Hepatocyte (in vitro differentiated cells): ENCODE data around the gene CYGB. TPM values are rescaled to one million over a fixed set of nuclear protein-coding genes. Genes with fewer than 3 reads are reported as not detected.

Source experiments
- DNase-seq: peaks from one replicate; pipeline ENCODE4 v3.0.0-alpha.2; 2016; ENCODE audit warnings: low spot score
- H2AFZ ChIP-seq: fragments of 200-600 bp; sonication (generic); 2 replicates; pipeline ENCODE4 v1.6.0; 2016; ENCODE audit warnings: antibody characterized with exemption, mild to moderate bottlenecking
- H3K27ac ChIP-seq: fragments of 200-600 bp; sonication (generic); 2 replicates; pipeline ENCODE4 v1.5.1; 2016; ENCODE audit warnings: mild to moderate bottlenecking
- H3K27me3 ChIP-seq: fragments of 200-600 bp; sonication (generic); 2 replicates; pipeline ENCODE4 v1.6.1; 2016
- H3K36me3 ChIP-seq: fragments of 200-600 bp; sonication (generic); replicated peaks from 2 replicates; pipeline ENCODE4 v1.5.1; 2016; ENCODE audit warnings: low read depth; ENCODE audit not compliant: insufficient read depth
- H3K4me1 ChIP-seq: fragments of 200-600 bp; sonication (generic); 2 replicates; pipeline ENCODE4 v1.5.1; 2016; ENCODE audit warnings: mild to moderate bottlenecking, moderate library complexity; ENCODE audit not compliant: insufficient read depth
- H3K4me2 ChIP-seq: fragments of 200-600 bp; sonication (generic); 2 replicates; pipeline ENCODE4 v1.6.0; 2016
- H3K4me3 ChIP-seq: fragments of 200-600 bp; sonication (generic); 2 replicates; pipeline ENCODE4 v1.5.1; 2016; ENCODE audit warnings: mild to moderate bottlenecking
- H3K79me2 ChIP-seq: fragments of 200-600 bp; sonication (generic); 2 replicates; pipeline ENCODE4 v1.6.0; 2017; ENCODE audit warnings: mild to moderate bottlenecking
- H3K9me2 ChIP-seq: fragments of 200-600 bp; sonication (generic); replicated peaks from 2 replicates; pipeline ENCODE4 v1.6.0; 2017; ENCODE audit warnings: mild to moderate bottlenecking; ENCODE audit not compliant: insufficient read depth
- H3K9me3 ChIP-seq: fragments of 200-600 bp; sonication (generic); 2 replicates; pipeline ENCODE4 v1.5.1; 2016; ENCODE audit warnings: low read depth, mild to moderate bottlenecking
- H4K20me1 ChIP-seq: fragments of 200-600 bp; sonication (generic); 2 replicates; pipeline ENCODE4 v1.6.0; 2016; ENCODE audit warnings: mild to moderate bottlenecking; ENCODE audit not compliant: insufficient read depth, poor library complexity, severe bottlenecking
- CTCF ChIP-seq: fragments of 200-600 bp; sonication (generic); IDR thresholded peaks from 2 replicates; pipeline ENCODE4 v1.5.1; 2016; ENCODE audit warnings: antibody characterized with exemption, mild to moderate bottlenecking; ENCODE audit not compliant: poor library complexity
- EZH2 ChIP-seq: fragments of 200-600 bp; sonication (generic); IDR thresholded peaks from 2 replicates; pipeline ENCODE4 v1.6.1; 2016; ENCODE audit warnings: antibody characterized with exemption, mild to moderate bottlenecking, borderline replicate concordance
- EZH2phosphoT487 ChIP-seq: fragments of 200-600 bp; sonication (generic); IDR thresholded peaks from one replicate; pipeline ENCODE4 v1.6.1; 2018; ENCODE audit warnings: antibody characterized with exemption, mild to moderate bottlenecking, low read depth, moderate library complexity; ENCODE audit not compliant: unreplicated experiment, severe bottlenecking
- WGBS: methylation state at CpG from one replicate; pipeline ENCODE4 v1.1.6; 2016; ENCODE audit warnings: low lambda C conversion rate; ENCODE audit errors: missing lambda C conversion rate; 5-methylcytosine and 5-hydroxymethylcytosine counted together
- polyA plus RNA-seq: library from polyadenylated mRNA; unstranded; fragments of >200 nt; fragmentation: Nextera tagmentation; extraction: Ambion mirVana; gene quantifications from 2 replicates; pipeline ENCODE4 v1.2.1, GENCODE V29; 2016
- total RNA-seq: library from RNA; depleted of rRNA; stranded (reverse); fragments of >200 nt; gene quantifications from 2 replicates; pipeline ENCODE4 v1.2.3, GENCODE V29; 2014

CYGB gene
- total and polyA plus RNA-seq, 2 experiments from 2014 or later: 7.8 to 13.8 TPM

DNA sequence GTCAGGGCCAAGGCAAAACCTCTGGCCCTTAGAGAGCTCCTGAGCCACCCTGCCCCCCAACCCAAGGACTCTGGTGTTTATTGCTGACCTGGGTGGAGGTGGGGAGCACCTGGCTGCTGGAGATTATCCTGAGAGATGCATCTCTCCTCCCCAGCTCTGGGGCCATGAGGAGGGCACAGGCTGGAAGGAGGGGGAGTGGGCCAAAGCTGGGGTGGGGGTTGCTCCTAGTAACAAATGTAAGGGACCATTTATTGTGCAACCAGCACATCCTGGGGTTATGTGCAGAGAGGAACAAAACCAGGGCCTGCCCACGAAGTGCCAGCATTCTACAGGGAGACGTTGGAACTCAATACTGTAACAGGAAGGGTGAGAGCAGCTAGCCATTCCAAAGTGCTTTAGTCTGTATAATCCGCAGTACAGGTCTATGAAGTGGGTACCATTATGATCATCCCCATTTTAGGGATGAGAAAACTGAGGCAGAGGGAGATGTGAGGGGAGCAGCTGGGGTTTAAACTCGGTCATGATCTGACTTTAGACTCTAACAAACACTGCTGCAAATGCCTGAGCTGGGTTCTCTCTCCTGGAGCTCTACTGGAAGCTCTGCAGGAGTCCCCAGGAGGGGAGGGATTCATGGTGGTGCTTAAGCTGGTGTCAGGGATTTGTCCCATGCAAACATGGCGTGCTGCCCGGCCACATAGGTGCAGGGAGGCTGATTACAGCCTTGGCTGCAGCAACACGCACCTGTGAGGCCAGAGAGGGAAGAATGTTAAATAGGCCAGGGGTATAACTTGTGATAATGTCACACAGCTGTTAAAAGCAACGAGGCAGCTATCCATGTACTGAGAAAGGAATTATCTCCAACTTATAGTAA lies 34.9 kb downstream of the CYGB start:
- no peak overlapping the region for H3K4me3 ChIP-seq
- H3K4me2 ChIP-seq: no peak overlapping the region
- peak; percentile 2 for DNase-seq
- no peaks in the 10 kb centered on the region for H3K36me3 ChIP-seq
- peaks cover 25% of the 10 kb centered on the region for H3K4me1 ChIP-seq
- 79% methylated on average over 8 of the region's 8 CpGs for WGBS
- no peaks in the 10 kb centered on the region for H3K9me2 ChIP-seq
- TF ChIP-seq EZH2: no peak
- no peak for TF ChIP-seq CTCF
- no peak for TF ChIP-seq EZH2phosphoT487
- H3K9me3 ChIP-seq: no peaks in the 10 kb centered on the region
- peaks cover 4% of the 10 kb centered on the region for H3K27me3 ChIP-seq
- peaks cover 9% of the 10 kb centered on the region for H3K79me2 ChIP-seq
- no peak overlapping the region for H3K27ac ChIP-seq
- H4K20me1 ChIP-seq: no peaks in the 10 kb centered on the region
- no peak overlapping the region for H2AFZ ChIP-seq

GRCh38 chr17:76501827-76502307 lies 35.6 kb downstream of the CYGB start:
- H3K27me3 ChIP-seq: peaks cover 4% of the 10 kb centered on the region
- H3K4me1 ChIP-seq: peaks cover 26% of the 10 kb centered on the region
- WGBS: 73% methylated on average over 11 of the region's 11 CpGs
- no peaks in the 10 kb centered on the region for H3K36me3 ChIP-seq
- H3K79me2 ChIP-seq: peaks cover 11% of the 10 kb centered on the region
- peak overlapping the region; percentile 92 for H3K4me2 ChIP-seq
- no peaks in the 10 kb centered on the region for H4K20me1 ChIP-seq
- H2AFZ ChIP-seq: peak overlapping the region; percentile 77
- DNase-seq: peak; percentile 11
- H3K27ac ChIP-seq: peak overlapping the region; percentile 51
- no peak overlapping the region for H3K4me3 ChIP-seq
- H3K9me2 ChIP-seq: no peaks in the 10 kb centered on the region
- TF ChIP-seq CTCF (no peak), EZH2 (no peak), EZH2phosphoT487 (no peak)
- no peaks in the 10 kb centered on the region for H3K9me3 ChIP-seq

DNA sequence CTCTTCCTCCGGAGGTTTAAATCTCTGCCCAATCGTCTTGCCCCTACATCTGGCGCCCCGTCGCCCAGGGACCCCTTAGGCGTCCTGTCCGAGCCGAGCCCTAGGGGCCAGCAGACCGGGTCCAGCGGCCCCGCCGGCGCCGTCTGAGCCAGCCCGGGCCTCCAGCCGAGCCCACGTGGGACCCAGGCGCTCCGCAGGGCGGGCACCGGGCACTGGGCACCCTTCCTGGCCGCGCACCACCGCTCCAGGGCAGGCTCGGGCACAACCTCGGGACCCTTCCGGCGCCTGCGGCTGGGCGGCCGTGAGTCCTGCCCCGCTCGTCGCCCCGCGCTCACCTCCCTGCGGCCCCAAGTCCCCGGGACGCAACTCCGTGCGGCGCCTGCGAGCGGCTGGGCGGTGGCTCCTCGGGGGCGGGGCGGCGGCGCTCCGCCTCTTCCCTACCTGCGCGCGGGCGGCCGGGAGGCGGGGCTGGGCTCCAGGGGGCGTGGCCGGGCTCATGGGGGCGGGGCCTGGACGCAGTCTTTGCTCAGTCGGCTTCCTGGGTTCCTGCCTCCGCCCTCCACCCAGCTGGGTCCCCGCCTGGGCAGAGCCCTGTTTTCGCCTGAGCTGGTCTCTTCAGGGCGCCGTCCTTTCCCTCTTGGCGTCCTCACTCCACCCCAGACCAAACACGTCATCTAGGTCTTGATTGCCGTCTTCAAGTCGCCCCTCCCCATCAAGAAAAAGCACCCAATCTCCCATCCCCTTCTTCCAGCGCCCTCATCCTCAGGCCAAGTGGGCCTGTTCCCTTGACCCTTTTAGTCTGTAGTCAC lies 36.3 kb downstream of the CYGB start, which contains the start of gene RHBDF2:
RHBDF2 (minus strand) TSS at position 406 of the 809 bp plus-strand sequence. CDS start 19,899 bp downstream, outside the sequence.
- 10% methylated on average over 14 of the region's 72 CpGs for WGBS
- peaks cover 26% of the 10 kb centered on the region for H3K4me1 ChIP-seq
- peaks cover 11% of the 10 kb centered on the region for H3K79me2 ChIP-seq
- H4K20me1 ChIP-seq: no peaks in the 10 kb centered on the region
- peak within 1 kb of the TSS; percentile 51 for H3K27ac ChIP-seq
- no peaks in the 10 kb centered on the region for H3K9me3 ChIP-seq
- no peaks in the 10 kb centered on the region for H3K27me3 ChIP-seq
- no peak for TF ChIP-seq EZH2phosphoT487
- TF ChIP-seq CTCF: no peak
- TF ChIP-seq EZH2: no peak
- peak within 1 kb of the TSS; percentile 77 for H2AFZ ChIP-seq
- H3K9me2 ChIP-seq: no peaks in the 10 kb centered on the region
- peak; percentile 94 for DNase-seq
- peak within 1 kb of the TSS; percentile 92 for H3K4me2 ChIP-seq
- no peaks in the 10 kb centered on the region for H3K36me3 ChIP-seq
- H3K4me3 ChIP-seq: peak within 1 kb of the TSS; percentile 87
